ENCODE results near the gene MLF2.

DNA sequence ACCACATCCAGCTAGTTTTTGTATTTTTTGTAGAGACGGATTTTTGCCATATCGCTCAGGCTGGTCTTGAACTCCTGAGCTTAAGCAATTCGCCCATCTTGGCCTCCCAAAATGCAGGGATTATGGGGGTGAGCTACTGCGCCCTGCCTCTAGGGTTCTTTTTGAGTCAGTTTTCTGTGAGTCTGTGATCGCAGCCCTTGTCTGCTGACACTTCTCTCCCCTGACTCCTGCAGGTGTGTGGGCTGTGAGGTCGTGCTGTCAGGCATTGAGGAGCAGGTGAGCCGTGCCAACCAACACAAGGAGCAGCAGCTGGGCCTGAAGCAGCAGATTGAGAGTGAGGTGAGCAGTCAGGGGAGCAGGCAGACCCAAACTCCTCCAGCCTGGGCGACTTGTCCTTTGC, 22.8 kb downstream of the MLF2 start:
- no peak for TF ChIP-seq EZH2 (IDR thresholded peaks at IDR 0.05; ENCODE audit: borderline replicate concordance)
- TF ChIP-seq, protein P1, sequence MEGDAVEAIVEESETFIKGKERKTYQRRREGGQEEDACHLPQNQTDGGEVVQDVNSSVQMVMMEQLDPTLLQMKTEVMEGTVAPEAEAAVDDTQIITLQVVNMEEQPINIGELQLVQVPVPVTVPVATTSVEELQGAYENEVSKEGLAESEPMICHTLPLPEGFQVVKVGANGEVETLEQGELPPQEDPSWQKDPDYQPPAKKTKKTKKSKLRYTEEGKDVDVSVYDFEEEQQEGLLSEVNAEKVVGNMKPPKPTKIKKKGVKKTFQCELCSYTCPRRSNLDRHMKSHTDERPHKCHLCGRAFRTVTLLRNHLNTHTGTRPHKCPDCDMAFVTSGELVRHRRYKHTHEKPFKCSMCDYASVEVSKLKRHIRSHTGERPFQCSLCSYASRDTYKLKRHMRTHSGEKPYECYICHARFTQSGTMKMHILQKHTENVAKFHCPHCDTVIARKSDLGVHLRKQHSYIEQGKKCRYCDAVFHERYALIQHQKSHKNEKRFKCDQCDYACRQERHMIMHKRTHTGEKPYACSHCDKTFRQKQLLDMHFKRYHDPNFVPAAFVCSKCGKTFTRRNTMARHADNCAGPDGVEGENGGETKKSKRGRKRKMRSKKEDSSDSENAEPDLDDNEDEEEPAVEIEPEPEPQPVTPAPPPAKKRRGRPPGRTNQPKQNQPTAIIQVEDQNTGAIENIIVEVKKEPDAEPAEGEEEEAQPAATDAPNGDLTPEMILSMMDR (IDR thresholded peaks at IDR 0.05; ENCODE audit: poor library complexity): no peak
- no peak for TF ChIP-seq EZH2phosphoT487 (IDR thresholded peaks at IDR 0.05; ENCODE audit: low read depth, severe bottlenecking, unreplicated experiment)
